IMR-90 (cell line): ENCODE data around the gene RNF144A. TPM values are rescaled to one million over a fixed set of nuclear protein-coding genes. Genes with fewer than 3 reads are reported as not detected.

ENCODE experiments used
- polyA plus RNA-seq, 3 experiments: library from polyadenylated mRNA; depleted of rRNA; stranded (reverse); fragments of >200 nt; gene quantifications; 2 replicates each; pipeline ENCODE4 v1.2.3, GENCODE V29; 2012; ENCODE audit warnings: low replicate concordance in 1 of 3
- total RNA-seq: library from RNA; depleted of rRNA; stranded (reverse); fragments of >200 nt; gene quantifications from 2 replicates; pipeline ENCODE4 v1.2.3, GENCODE V29; 2012; rRNA removed

The RNF144A gene
- total and polyA plus RNA-seq, 2 of the 4 experiments (the other 2 are of a cell fraction) = 0.18 to 0.26 TPM

Other genes with a start within 250 kb of the RNF144A start
- 0.18 and 0.28 TPM in 2 replicates for gene CMPK2, start 51.5 kb upstream of the RNF144A start, total RNA-seq
- 0.03 and 0.11 TPM in 2 replicates for gene CMPK2, start 51.5 kb upstream of the RNF144A start, polyA plus RNA-seq (2012; rRNA removed)
- gene RSAD2, start 39.6 kb upstream of the RNF144A start, total RNA-seq = not detected in 2 replicates
- not detected in 2 replicates for gene RSAD2, start 39.6 kb upstream of the RNF144A start, polyA plus RNA-seq (2012; rRNA removed)